ENCODE measurements around the gene TACR2. TPM values are rescaled to one million over a fixed set of nuclear protein-coding genes. Genes with fewer than 3 reads are reported as not detected.

TACR2 gene
- total RNA-seq, 2 experiments from 2014 or later: not detected

DNA sequence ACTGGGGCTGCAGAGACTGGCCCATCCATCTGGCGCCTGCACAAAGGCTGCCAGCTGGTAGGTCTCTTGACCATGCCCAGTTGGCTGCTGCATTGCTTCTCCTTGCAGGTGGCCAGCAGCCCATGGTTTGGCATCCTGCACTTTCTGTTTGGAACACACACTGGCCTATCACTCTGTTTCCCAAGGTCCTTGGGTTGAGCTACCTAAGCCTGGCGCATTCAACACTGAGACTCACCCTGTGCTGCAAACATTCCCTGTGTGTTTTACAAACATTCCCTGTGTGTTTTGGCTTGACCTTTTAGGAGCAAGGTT, 55.5 kb downstream of the TACR2 start:
- CTCF ChIA-PET: no interaction called here
- POLR2A ChIA-PET: no interaction called here

DNA sequence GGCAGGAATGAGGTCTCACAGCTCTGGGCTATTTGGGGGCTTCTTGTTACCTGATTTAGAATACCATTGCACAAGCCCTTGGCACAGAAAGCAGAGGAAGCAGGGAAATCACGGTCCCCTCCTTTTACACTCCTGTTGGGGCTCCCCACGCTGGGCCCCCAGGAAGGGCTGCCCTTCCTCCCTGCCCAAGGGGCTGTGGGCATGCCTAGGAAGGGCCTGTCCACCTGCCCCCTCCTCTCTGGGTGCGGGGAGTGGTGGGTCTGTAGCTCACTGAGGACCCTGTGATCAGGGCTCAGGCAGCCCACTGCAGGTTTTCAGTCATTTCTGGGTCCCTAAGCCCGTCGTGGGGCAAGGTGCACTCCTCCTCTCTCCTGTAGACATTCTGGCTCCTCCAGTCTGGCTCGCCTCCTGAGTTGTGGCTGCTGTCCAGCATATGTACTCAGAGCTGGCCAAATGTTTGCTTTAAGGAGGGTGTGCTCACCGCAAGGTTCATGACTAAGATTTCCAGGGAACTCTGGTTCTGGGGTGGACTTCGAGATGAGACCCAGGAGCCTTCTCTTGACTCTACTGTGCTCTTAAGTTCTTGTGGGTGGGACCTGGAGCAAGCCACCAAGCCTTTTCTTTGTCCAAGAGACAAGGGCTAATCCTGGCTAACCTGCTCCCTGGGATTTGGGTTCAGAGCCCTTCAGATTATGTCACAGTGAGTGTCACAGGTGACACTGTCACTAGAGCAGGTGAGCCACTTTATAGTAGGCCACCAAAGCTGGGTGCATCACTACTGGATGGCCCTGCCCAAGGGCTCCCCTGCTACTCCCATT, 56.0 kb downstream of the TACR2 start:
- ChIA-PET CTCF (no interaction called here), POLR2A (no interaction called here)

- ChIA-PET CTCF (no interaction called here), POLR2A (no interaction called here)
Measured at GRCh38 chr10:69359594-69359993, 57.1 kb downstream of the TACR2 start.

- POLR2A ChIA-PET: no interaction called here
- CTCF ChIA-PET: no interaction called here
Measured at GRCh38 chr10:69359148-69359547, 57.6 kb downstream of the TACR2 start.

DNA sequence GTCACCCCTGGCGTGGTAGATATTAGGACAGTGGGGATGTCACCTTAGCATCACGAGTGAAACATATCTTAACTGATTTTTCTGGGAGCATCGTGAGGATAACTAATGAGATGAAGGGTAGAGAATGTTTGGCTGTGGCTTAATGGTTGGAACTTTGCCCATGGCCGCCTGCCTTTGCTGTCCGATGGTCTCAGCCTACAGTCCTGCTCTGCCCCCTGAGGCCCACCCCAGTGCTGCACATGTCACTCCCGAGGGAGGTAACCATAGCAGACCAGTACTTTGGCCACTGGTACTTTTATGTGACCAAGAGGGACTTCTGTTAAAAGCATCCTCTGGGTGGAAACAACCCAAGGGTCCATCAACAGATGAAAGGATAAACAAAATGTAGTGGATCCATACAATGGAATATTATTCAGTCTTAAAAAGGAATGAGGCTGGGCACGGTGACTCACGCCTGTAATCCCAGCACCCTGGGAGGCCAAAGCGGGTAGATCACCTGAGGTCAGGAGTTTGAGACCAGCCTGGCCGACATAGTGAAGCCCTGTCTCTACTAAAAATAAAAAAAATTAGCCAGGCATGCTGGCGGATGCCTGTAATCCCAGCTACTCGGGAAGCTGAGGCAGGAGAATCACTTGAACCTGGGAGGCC, 58.4 kb downstream of the TACR2 start:
- POLR2A ChIA-PET: interaction anchor here (0.5 kb wide), 1 partner anchor 207 kb away, joined by 3 read pairs; no protein-coding TSS in a partner anchor
- CTCF ChIA-PET: interaction anchor here (0.6 kb wide), 1 partner anchor 24 kb away, joined by 3 read pairs; no protein-coding TSS in a partner anchor

GRCh38 chr10:69356187-69356586, 60.5 kb downstream of the TACR2 start:
- CTCF ChIA-PET: interaction anchor here (0.7 kb wide), 1 partner anchor 638 kb away, joined by 4 read pairs; no protein-coding TSS in a partner anchor

DNA sequence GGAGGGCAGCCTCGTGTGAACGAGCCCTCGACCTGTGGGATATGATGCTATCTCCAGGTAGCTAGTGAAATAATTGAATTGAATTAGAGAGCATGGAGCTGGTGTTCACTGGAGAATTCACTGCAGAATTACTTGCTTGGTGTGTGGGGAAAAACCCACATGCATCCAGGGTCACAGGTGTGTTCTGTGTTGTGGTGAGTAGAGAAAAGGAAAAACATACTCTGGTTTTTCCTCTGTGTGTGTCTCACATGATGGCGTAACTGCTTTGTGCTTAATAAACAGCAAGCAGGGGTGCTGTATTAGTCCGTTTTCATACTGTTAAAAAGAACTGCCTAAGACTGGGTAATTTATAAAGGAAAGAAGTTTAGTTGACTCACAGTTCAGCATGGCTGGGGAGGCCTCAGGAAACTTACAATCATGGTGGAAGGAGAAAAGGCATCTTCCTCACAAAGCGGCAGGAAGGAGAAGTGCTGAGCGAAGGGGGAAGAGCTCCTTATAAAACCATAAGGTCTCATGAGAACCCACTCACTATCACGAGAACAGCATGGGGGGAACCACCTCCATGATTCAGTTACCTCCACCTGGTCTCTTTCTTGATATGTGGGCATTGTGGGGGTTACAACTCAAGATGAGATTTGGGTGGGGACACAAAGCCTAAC, 62.6 kb downstream of the TACR2 start:
- CTCF ChIA-PET: interaction anchor here (0.6 kb wide), 2 partner anchors 168 to 547 kb away, joined by 3 to 4 read pairs; no protein-coding TSS in a partner anchor
- POLR2A ChIA-PET: interaction anchor here (0.6 kb wide), 1 partner anchor 36 kb away, joined by 5 read pairs; no protein-coding TSS in a partner anchor

More at GRCh38 chr10:69356187-69356586, 60.5 kb downstream of the TACR2 start:
- POLR2A ChIA-PET: interaction anchor here (0.7 kb wide), 1 partner anchor 28 kb away, joined by 7 read pairs; no protein-coding TSS in a partner anchor

Other genes starting within 250 kb of the TACR2 start
- 10 to 100 TPM; 53.6 TPM for gene SUPV3L1, start 236.7 kb downstream of the TACR2 start, total RNA-seq
- gene HKDC1, start 196.6 kb downstream of the TACR2 start, total RNA-seq: not detected
- 100 to 1,000 TPM; 238 TPM for gene HK1, start 138.4 kb downstream of the TACR2 start, total RNA-seq
- 1 to 10 TPM; 1.4 to 1.7 TPM for gene TSPAN15, start 34.5 kb upstream of the TACR2 start, total RNA-seq
- not detected for gene NEUROG3, start 156.5 kb upstream of the TACR2 start, total RNA-seq
- 10 to 100 TPM in 1 of 2 experiments, 1 to 10 TPM in 1; 9.6 to 11.2 TPM for gene FAM241B, start 213.3 kb upstream of the TACR2 start, total RNA-seq